ENCODE measurements around the gene AGK. TPM values are rescaled to one million over a fixed set of nuclear protein-coding genes. Genes with fewer than 3 reads are reported as not detected.

Gene AGK
- total and polyA plus RNA-seq, 2 of the 8 experiments (the other 6 are each of a cell fraction or from before 2014, with no cell fraction given) = 25.8 to 34.0 TPM

- TF ChIP-seq, protein P1, sequence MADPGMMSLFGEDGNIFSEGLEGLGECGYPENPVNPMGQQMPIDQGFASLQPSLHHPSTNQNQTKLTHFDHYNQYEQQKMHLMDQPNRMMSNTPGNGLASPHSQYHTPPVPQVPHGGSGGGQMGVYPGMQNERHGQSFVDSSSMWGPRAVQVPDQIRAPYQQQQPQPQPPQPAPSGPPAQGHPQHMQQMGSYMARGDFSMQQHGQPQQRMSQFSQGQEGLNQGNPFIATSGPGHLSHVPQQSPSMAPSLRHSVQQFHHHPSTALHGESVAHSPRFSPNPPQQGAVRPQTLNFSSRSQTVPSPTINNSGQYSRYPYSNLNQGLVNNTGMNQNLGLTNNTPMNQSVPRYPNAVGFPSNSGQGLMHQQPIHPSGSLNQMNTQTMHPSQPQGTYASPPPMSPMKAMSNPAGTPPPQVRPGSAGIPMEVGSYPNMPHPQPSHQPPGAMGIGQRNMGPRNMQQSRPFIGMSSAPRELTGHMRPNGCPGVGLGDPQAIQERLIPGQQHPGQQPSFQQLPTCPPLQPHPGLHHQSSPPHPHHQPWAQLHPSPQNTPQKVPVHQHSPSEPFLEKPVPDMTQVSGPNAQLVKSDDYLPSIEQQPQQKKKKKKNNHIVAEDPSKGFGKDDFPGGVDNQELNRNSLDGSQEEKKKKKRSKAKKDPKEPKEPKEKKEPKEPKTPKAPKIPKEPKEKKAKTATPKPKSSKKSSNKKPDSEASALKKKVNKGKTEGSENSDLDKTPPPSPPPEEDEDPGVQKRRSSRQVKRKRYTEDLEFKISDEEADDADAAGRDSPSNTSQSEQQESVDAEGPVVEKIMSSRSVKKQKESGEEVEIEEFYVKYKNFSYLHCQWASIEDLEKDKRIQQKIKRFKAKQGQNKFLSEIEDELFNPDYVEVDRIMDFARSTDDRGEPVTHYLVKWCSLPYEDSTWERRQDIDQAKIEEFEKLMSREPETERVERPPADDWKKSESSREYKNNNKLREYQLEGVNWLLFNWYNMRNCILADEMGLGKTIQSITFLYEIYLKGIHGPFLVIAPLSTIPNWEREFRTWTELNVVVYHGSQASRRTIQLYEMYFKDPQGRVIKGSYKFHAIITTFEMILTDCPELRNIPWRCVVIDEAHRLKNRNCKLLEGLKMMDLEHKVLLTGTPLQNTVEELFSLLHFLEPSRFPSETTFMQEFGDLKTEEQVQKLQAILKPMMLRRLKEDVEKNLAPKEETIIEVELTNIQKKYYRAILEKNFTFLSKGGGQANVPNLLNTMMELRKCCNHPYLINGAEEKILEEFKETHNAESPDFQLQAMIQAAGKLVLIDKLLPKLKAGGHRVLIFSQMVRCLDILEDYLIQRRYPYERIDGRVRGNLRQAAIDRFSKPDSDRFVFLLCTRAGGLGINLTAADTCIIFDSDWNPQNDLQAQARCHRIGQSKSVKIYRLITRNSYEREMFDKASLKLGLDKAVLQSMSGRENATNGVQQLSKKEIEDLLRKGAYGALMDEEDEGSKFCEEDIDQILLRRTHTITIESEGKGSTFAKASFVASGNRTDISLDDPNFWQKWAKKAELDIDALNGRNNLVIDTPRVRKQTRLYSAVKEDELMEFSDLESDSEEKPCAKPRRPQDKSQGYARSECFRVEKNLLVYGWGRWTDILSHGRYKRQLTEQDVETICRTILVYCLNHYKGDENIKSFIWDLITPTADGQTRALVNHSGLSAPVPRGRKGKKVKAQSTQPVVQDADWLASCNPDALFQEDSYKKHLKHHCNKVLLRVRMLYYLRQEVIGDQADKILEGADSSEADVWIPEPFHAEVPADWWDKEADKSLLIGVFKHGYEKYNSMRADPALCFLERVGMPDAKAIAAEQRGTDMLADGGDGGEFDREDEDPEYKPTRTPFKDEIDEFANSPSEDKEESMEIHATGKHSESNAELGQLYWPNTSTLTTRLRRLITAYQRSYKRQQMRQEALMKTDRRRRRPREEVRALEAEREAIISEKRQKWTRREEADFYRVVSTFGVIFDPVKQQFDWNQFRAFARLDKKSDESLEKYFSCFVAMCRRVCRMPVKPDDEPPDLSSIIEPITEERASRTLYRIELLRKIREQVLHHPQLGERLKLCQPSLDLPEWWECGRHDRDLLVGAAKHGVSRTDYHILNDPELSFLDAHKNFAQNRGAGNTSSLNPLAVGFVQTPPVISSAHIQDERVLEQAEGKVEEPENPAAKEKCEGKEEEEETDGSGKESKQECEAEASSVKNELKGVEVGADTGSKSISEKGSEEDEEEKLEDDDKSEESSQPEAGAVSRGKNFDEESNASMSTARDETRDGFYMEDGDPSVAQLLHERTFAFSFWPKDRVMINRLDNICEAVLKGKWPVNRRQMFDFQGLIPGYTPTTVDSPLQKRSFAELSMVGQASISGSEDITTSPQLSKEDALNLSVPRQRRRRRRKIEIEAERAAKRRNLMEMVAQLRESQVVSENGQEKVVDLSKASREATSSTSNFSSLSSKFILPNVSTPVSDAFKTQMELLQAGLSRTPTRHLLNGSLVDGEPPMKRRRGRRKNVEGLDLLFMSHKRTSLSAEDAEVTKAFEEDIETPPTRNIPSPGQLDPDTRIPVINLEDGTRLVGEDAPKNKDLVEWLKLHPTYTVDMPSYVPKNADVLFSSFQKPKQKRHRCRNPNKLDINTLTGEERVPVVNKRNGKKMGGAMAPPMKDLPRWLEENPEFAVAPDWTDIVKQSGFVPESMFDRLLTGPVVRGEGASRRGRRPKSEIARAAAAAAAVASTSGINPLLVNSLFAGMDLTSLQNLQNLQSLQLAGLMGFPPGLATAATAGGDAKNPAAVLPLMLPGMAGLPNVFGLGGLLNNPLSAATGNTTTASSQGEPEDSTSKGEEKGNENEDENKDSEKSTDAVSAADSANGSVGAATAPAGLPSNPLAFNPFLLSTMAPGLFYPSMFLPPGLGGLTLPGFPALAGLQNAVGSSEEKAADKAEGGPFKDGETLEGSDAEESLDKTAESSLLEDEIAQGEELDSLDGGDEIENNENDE (IDR thresholded peaks at IDR 0.05; ENCODE audit: insufficient replicate concordance, low read length) = no peak
- TF ChIP-seq EGR1 (IDR thresholded peaks at IDR 0.05; ENCODE audit: borderline replicate concordance, low read depth, low read length) (no peak), RBBP5 (IDR thresholded peaks at IDR 0.05; ENCODE audit: borderline replicate concordance, low read depth, low read length) (no peak), CHD2 (IDR thresholded peaks at IDR 0.05; ENCODE audit: low read length) (no peak), TAF1 (IDR thresholded peaks at IDR 0.05; ENCODE audit: low read depth, low read length) (no peak), JUND (IDR thresholded peaks at IDR 0.05; ENCODE audit: low read length) (no peak), RFX5 (IDR thresholded peaks at IDR 0.05; ENCODE audit: borderline replicate concordance, low read depth, low read length) (no peak), SIN3A (conservative IDR thresholded peaks at IDR 0.05 in 1 of 2, IDR thresholded peaks at IDR 0.05 in 1 of 2; ENCODE audit: low read depth in 1 of 2, low read length in 2 of 2) (no peak)
Measured at GRCh38 chr7:141515941-141516340, 35.3 kb upstream of the AGK start (continued).
